GM23338 (cell line): ENCODE data around the gene NIM1K. TPM values are rescaled to one million over a fixed set of nuclear protein-coding genes. Genes with fewer than 3 reads are reported as not detected.

ENCODE experiments used
- ATAC-seq: fragments of 200-7000 bp; cut with Tn5 transposase; 3 replicates; pipeline ENCODE4 v1.9.1; 2020
- DNase-seq: peaks from one replicate; pipeline ENCODE4 v3.0.0-alpha.2; 2015; ENCODE audit warnings: low spot score
- H2AFZ ChIP-seq: fragments of 200-600 bp; sonication (generic); 2 replicates; pipeline ENCODE4 v1.8.0; 2016; ENCODE audit warnings: antibody characterized with exemption, mild to moderate bottlenecking, moderate library complexity
- H3F3A ChIP-seq: fragments of 200-600 bp; sonication (generic); replicated peaks from 2 replicates; pipeline ENCODE4 v1.8.0; 2017; ENCODE audit warnings: antibody characterized with exemption, mixed run types, low read depth
- H3K27ac ChIP-seq: fragments of 200-600 bp; sonication (generic); 2 replicates; pipeline ENCODE4 v1.6.1; 2016; ENCODE audit warnings: low read depth
- H3K27me3 ChIP-seq: fragments of 200-600 bp; sonication (generic); 2 replicates; pipeline ENCODE4 v1.8.0; 2016; ENCODE audit warnings: mild to moderate bottlenecking, mixed run types, moderate library complexity; ENCODE audit not compliant: insufficient read depth
- H3K36me3 ChIP-seq: fragments of 200-600 bp; sonication (generic); 2 replicates; pipeline ENCODE4 v1.8.0; 2016; ENCODE audit warnings: mild to moderate bottlenecking; ENCODE audit not compliant: insufficient read depth
- H3K4me1 ChIP-seq: fragments of 200-600 bp; sonication (generic); 2 replicates; pipeline ENCODE4 v1.8.0; 2016; ENCODE audit warnings: mild to moderate bottlenecking, moderate library complexity; ENCODE audit not compliant: insufficient read depth
- H3K4me2 ChIP-seq: fragments of 200-600 bp; sonication (generic); 2 replicates; pipeline ENCODE4 v1.7.1; 2017; ENCODE audit warnings: mixed run types
- H3K4me3 ChIP-seq: fragments of 200-600 bp; sonication (generic); 2 replicates; pipeline ENCODE4 v1.6.1; 2016; ENCODE audit warnings: mixed run types
- H3K79me2 ChIP-seq: fragments of 200-600 bp; sonication (generic); replicated peaks from 2 replicates; pipeline ENCODE4 v1.8.0; 2017; ENCODE audit warnings: mild to moderate bottlenecking; ENCODE audit not compliant: insufficient read depth
- H3K9me2 ChIP-seq: fragments of 200-600 bp; sonication (generic); 2 replicates; pipeline ENCODE4 v1.8.0; 2017; ENCODE audit not compliant: insufficient read depth
- H4K20me1 ChIP-seq: fragments of 200-600 bp; sonication (generic); replicated peaks from 2 replicates; pipeline ENCODE4 v1.8.0; 2017; ENCODE audit warnings: mild to moderate bottlenecking; ENCODE audit not compliant: insufficient read depth
- H3K27ac Mint-ChIP-seq: 2 replicates; pipeline ENCODE4 v1.8.0; 2020; ENCODE audit warnings: inconsistent platforms, mild to moderate bottlenecking, moderate library complexity, mixed read lengths
- H3K27me3 Mint-ChIP-seq: 3 replicates; pipeline ENCODE4 v1.8.0; 2022; ENCODE audit warnings: low read depth, mild to moderate bottlenecking, moderate library complexity, mixed read lengths, inconsistent platforms; ENCODE audit not compliant: insufficient read depth, poor library complexity
- H3K36me3 Mint-ChIP-seq: 3 replicates; pipeline ENCODE4 v1.8.0; 2021; ENCODE audit warnings: low read depth, mild to moderate bottlenecking, inconsistent platforms, moderate library complexity, mixed read lengths
- H3K4me1 Mint-ChIP-seq: 3 replicates; pipeline ENCODE4 v1.8.0; 2020; ENCODE audit warnings: mild to moderate bottlenecking, inconsistent platforms, mixed read lengths
- H3K4me3 Mint-ChIP-seq: 3 replicates; pipeline ENCODE4 v1.8.0; 2021; ENCODE audit warnings: moderate library complexity, mild to moderate bottlenecking, inconsistent platforms, mixed read lengths
- H3K9me3 Mint-ChIP-seq: 3 replicates; pipeline ENCODE4 v1.8.0; 2020; ENCODE audit warnings: moderate library complexity, mild to moderate bottlenecking, inconsistent platforms, mixed read lengths
- CREB1 ChIP-seq: fragments of 250-450 bp; sonication (Bioruptor Pico); IDR thresholded peaks from 2 replicates; pipeline ENCODE4 v1.5.0; 2020; ENCODE audit warnings: low read depth, mild to moderate bottlenecking, moderate library complexity
- CTCF ChIP-seq, 2 experiments: fragments of 200-600 bp in 1 of 2; sonication (generic) in 1 of 2; conservative IDR thresholded peaks; 2 replicates each; pipeline versions ENCODE4 v1.5.1 to v1.6.1; 2016 to 2017; ENCODE audit warnings: antibody characterized with exemption in 2 of 2, low read depth in 2 of 2, mild to moderate bottlenecking in 2 of 2, moderate library complexity in 1 of 2
- ETS1 ChIP-seq: IDR thresholded peaks from 2 replicates; pipeline ENCODE4 v1.6.1; 2016; ENCODE audit warnings: antibody characterized with exemption
- EZH2 ChIP-seq: fragments of 200-600 bp; sonication (generic); IDR thresholded peaks from one replicate; pipeline ENCODE4 v1.8.0; 2017; ENCODE audit warnings: antibody characterized with exemption, mild to moderate bottlenecking, low read depth; ENCODE audit not compliant: unreplicated experiment
- EZH2phosphoT487 ChIP-seq: fragments of 200-600 bp; sonication (generic); IDR thresholded peaks from one replicate; pipeline ENCODE4 v1.8.1; 2018; ENCODE audit warnings: antibody characterized with exemption; ENCODE audit not compliant: unreplicated experiment
- JUNB ChIP-seq: IDR thresholded peaks from one replicate; pipeline ENCODE4 v1.6.1; 2016; ENCODE audit warnings: antibody characterized with exemption; ENCODE audit not compliant: unreplicated experiment
- NANOG ChIP-seq: IDR thresholded peaks from 2 replicates; pipeline ENCODE4 v1.6.1; 2016; ENCODE audit warnings: antibody characterized with exemption, borderline replicate concordance
- POLR2AphosphoS5 ChIP-seq: IDR thresholded peaks from 2 replicates; pipeline ENCODE4 v1.6.1; 2016; ENCODE audit warnings: antibody characterized with exemption, low read depth
- STAT1 ChIP-seq: IDR thresholded peaks from one replicate; pipeline ENCODE4 v1.6.1; 2016; ENCODE audit warnings: antibody characterized with exemption; ENCODE audit not compliant: unreplicated experiment
- ZNF114 ChIP-seq: fragments of 250-450 bp; sonication (Bioruptor Pico); IDR thresholded peaks from 2 replicates; pipeline ENCODE4 v1.5.0; 2020; ENCODE audit warnings: mild to moderate bottlenecking, moderate library complexity
- ZNF331 ChIP-seq: fragments of 250-450 bp; sonication (Bioruptor Pico); IDR thresholded peaks from 2 replicates; pipeline ENCODE4 v1.5.0; 2020; ENCODE audit warnings: low read depth, mild to moderate bottlenecking, moderate library complexity
- ZNF462 ChIP-seq: fragments of 250-450 bp; sonication (Bioruptor Pico); IDR thresholded peaks from 2 replicates; pipeline ENCODE4 v1.5.0; 2020; ENCODE audit warnings: mild to moderate bottlenecking, moderate library complexity
- polyA plus RNA-seq: library from polyadenylated mRNA; unstranded; fragments of >200 nt; fragmentation: Nextera tagmentation; extraction: Ambion mirVana; gene quantifications from 2 replicates; pipeline ENCODE4 v1.2.1, GENCODE V29; 2016
- total RNA-seq: library from RNA; depleted of rRNA; stranded (reverse); fragments of >200 nt; shearing (Covaris generic); gene quantifications from 2 replicates; pipeline ENCODE4 v1.2.3, GENCODE V29; 2014
- TF ChIP-seq, protein P1 (sequence below): IDR thresholded peaks from one replicate; pipeline ENCODE4 v1.6.1; 2018; ENCODE audit warnings: antibody characterized with exemption; ENCODE audit not compliant: unreplicated experiment

NIM1K gene
- total and polyA plus RNA-seq, 2 experiments from 2014 or later: not detected

GRCh38 chr5:43203373-43203772, 11.3 kb downstream of the NIM1K start:
- Histone ChIP-seq H2AFZ (peak overlapping the region; percentile 68; the same call in 1 of the 2 replicates), H3K27ac (no peak overlapping the region), H3K36me3 (no peaks in the 10 kb centered on the region), H3K9me2 (no peaks in the 10 kb centered on the region), H3K79me2 (no peaks in the 10 kb centered on the region), H3F3A (no peaks in the 10 kb centered on the region), H4K20me1 (no peaks in the 10 kb centered on the region), H3K4me1 (no peaks in the 10 kb centered on the region), H3K4me2 (no peak overlapping the region), H3K4me3 (no peak overlapping the region), H3K27me3 (no peaks in the 10 kb centered on the region)
- Mint-ChIP-seq H3K27me3 (peaks cover 3% of the 10 kb centered on the region), H3K4me1 (peaks cover 3% of the 10 kb centered on the region), H3K4me3 (no peak overlapping the region), H3K36me3 (no peaks in the 10 kb centered on the region), H3K27ac (no peak overlapping the region), H3K9me3 (no peaks in the 10 kb centered on the region)
- no peak for TF ChIP-seq ZNF114 (CRISPR knock-in tag)
- TF ChIP-seq ETS1: no peak
- no peak for TF ChIP-seq JUNB
- no peak for TF ChIP-seq CTCF (conservative IDR thresholded peaks at IDR 0.05; ENCODE audit: low read depth in 2 of 2)
- no peak for TF ChIP-seq NANOG
- TF ChIP-seq EZH2: no peak
- no peak for TF ChIP-seq ZNF462 (CRISPR knock-in tag)
- TF ChIP-seq POLR2AphosphoS5: no peak
- TF ChIP-seq ZNF331 (CRISPR knock-in tag): no peak
- TF ChIP-seq STAT1: no peak
- TF ChIP-seq EZH2phosphoT487: no peak
- TF ChIP-seq CREB1 (CRISPR knock-in tag): no peak
- TF ChIP-seq, protein P1, sequence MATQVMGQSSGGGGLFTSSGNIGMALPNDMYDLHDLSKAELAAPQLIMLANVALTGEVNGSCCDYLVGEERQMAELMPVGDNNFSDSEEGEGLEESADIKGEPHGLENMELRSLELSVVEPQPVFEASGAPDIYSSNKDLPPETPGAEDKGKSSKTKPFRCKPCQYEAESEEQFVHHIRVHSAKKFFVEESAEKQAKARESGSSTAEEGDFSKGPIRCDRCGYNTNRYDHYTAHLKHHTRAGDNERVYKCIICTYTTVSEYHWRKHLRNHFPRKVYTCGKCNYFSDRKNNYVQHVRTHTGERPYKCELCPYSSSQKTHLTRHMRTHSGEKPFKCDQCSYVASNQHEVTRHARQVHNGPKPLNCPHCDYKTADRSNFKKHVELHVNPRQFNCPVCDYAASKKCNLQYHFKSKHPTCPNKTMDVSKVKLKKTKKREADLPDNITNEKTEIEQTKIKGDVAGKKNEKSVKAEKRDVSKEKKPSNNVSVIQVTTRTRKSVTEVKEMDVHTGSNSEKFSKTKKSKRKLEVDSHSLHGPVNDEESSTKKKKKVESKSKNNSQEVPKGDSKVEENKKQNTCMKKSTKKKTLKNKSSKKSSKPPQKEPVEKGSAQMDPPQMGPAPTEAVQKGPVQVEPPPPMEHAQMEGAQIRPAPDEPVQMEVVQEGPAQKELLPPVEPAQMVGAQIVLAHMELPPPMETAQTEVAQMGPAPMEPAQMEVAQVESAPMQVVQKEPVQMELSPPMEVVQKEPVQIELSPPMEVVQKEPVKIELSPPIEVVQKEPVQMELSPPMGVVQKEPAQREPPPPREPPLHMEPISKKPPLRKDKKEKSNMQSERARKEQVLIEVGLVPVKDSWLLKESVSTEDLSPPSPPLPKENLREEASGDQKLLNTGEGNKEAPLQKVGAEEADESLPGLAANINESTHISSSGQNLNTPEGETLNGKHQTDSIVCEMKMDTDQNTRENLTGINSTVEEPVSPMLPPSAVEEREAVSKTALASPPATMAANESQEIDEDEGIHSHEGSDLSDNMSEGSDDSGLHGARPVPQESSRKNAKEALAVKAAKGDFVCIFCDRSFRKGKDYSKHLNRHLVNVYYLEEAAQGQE: no peak
- no peak for ATAC-seq
- DNase-seq: no peak
